Kidney epithelial cell (primary cell): Measurements from ENCODE around the gene TMED1. TPM values are rescaled to one million over a fixed set of nuclear protein-coding genes. Genes with fewer than 3 reads are reported as not detected.

Experiments
- DNase-seq: peaks from one replicate; pipeline ENCODE4 v3.0.0-alpha.2; 2010; ENCODE audit warnings: low read depth
- H3K27me3 ChIP-seq: 2 replicates; pipeline ENCODE4 v1.6.0; 2011; ENCODE audit warnings: low read length; ENCODE audit not compliant: control insufficient read depth, insufficient read depth
- H3K36me3 ChIP-seq: 2 replicates; pipeline ENCODE4 v1.5.1; 2011; ENCODE audit warnings: low read length; ENCODE audit not compliant: control insufficient read depth, insufficient read depth
- H3K4me3 ChIP-seq: 2 replicates; pipeline ENCODE4 v1.5.1; 2011; ENCODE audit warnings: low read depth, mild to moderate bottlenecking, control low read depth, low read length
- CTCF ChIP-seq: IDR thresholded peaks from 2 replicates; pipeline ENCODE4 v1.5.1; 2011; ENCODE audit warnings: mild to moderate bottlenecking, moderate library complexity, low read length, control low read depth, inconsistent platforms; ENCODE audit not compliant: insufficient read depth, poor library complexity, severe bottlenecking
- total RNA-seq: library from RNA; depleted of rRNA; stranded (reverse); fragments of >200 nt; gene quantifications from 2 replicates; pipeline ENCODE4 v1.2.3, GENCODE V29; 2015

The TMED1 gene
- total RNA-seq, 1 donor from 2014 or later, result 35.0 TPM

DNA sequence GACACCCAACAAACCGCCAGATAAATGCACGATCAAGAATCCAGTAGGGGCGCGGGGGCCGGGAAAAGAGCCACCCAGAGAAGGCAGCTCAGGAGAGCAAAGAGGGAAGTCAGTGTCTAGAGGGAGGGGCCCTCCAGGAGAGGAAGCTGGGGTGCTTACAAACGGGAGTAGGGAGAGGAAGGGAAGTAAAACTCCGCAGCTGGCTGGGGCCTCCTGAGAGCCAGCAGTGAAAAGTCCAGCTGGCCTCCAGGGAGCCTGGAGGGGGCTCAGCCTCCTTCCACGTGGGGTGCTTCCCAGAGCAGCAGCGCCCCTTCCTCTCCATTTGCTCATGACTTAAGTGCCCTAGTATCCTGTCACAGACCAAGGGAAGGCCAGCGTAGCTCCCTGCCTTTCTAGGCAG lies 51.8 kb downstream of the TMED1 start:
- no peaks in the 10 kb centered on the region for H3K27me3 ChIP-seq
- TF ChIP-seq CTCF, result no peak
- no peak overlapping the region for H3K4me3 ChIP-seq
- peaks cover 13% of the 10 kb centered on the region for H3K36me3 ChIP-seq
- no peak for DNase-seq

DNA sequence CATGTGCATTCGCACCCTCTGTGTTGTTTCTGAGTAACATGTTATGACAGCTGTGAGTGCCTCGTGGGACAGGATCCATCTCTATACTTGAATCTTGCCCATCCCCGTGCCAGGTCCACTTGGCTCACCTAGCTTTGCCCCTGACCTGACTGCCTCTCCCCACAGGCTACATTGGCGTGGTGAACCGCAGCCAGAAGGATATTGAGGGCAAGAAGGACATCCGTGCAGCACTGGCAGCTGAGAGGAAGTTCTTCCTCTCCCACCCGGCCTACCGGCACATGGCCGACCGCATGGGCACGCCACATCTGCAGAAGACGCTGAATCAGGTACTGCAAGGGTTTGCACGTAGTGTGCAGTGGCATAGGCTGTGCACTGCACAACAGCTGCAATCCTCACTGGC lies 53.2 kb downstream of the TMED1 start:
- TF ChIP-seq CTCF, result no peak
- no peak overlapping the region for H3K4me3 ChIP-seq
- no peaks in the 10 kb centered on the region for H3K27me3 ChIP-seq
- DNase-seq, result no peak
- H3K36me3 ChIP-seq, result peaks cover 13% of the 10 kb centered on the region

Other genes starting within 250 kb of the TMED1 start
- gene AP1M2, start 248.9 kb downstream of the TMED1 start, total RNA-seq, result 73.7 and 86.8 TPM in 2 replicates
- 88.5 and 97.1 TPM in 2 replicates for gene SLC44A2, start 210.7 kb downstream of the TMED1 start, total RNA-seq
- gene ILF3, start 181.9 kb downstream of the TMED1 start, total RNA-seq, result 153 and 160 TPM in 2 replicates
- gene QTRT1, start 134.8 kb downstream of the TMED1 start, total RNA-seq, result 23.0 and 24.1 TPM in 2 replicates
- gene DNM2, start 118.1 kb downstream of the TMED1 start, total RNA-seq, result 102 and 123 TPM in 2 replicates
- gene C19orf38, start 12.2 kb upstream of the TMED1 start, total RNA-seq, result 0.33 and 0.55 TPM in 2 replicates
- gene CARM1, start 35.3 kb upstream of the TMED1 start, total RNA-seq, result 36.2 and 46.7 TPM in 2 replicates
- gene YIPF2, start 92.4 kb upstream of the TMED1 start, total RNA-seq, result 61.1 and 91.7 TPM in 2 replicates
- 37.0 and 44.2 TPM in 2 replicates for gene TIMM29, start 92.6 kb upstream of the TMED1 start, total RNA-seq
- 124 and 189 TPM in 2 replicates for gene SMARCA4, start 124.8 kb upstream of the TMED1 start, total RNA-seq